ENCODE measurements around the gene ERGIC1. TPM values are rescaled to one million over a fixed set of nuclear protein-coding genes. Genes with fewer than 3 reads are reported as not detected.

ERGIC1 gene
- total RNA-seq, 1 donor from 2014 or later: 131 TPM

DNA sequence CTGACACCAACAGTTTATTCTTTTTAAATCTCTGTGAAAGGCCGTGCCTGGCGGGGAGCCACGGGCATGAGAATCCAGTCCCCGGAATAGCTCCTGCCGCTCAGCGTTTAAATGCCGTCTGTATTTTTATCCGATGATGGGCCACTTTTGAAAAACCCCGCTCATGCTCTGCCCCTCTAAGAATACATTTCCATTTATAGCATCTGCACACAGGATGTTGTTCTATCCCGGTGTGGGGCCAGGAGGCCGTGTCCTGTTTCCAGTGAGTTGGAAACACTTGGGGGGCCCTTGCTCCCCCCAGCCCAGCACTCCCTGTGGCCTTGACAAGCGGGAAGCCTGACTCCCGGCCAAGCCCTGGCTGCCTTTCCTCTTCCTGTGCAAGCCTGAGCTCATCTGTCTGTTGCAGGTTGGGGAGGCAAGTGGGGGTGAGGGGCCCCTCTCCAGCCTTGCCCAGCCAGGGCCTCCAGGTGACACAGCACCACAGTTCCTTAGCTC, 39.0 kb downstream of the ERGIC1 start:
- H3K36me3 Mint-ChIP-seq (ENCODE audit: low read depth, unreplicated experiment): peaks cover 2% of the 10 kb centered on the region
- no peaks in the 10 kb centered on the region for H3K36me3 ChIP-seq (ENCODE audit: insufficient read depth, low read length)
- peak overlapping the region; percentile 95 for H3K27ac ChIP-seq (ENCODE audit: low read depth, low read length)
- no peaks in the 10 kb centered on the region for H4K20me1 ChIP-seq (ENCODE audit: insufficient read depth, low read length)
- no peak overlapping the region for H3K4me3 Mint-ChIP-seq (ENCODE audit: unreplicated experiment)
- peak overlapping the region; percentile 47 for H3K4me2 ChIP-seq (ENCODE audit: low read length)
- no peaks in the 10 kb centered on the region for H3K9me3 Mint-ChIP-seq (ENCODE audit: unreplicated experiment)
- peak overlapping the region; percentile 78 for H3K9ac ChIP-seq (ENCODE audit: low read length)
- H3K27me3 ChIP-seq (ENCODE audit: insufficient read depth, low read length): no peaks in the 10 kb centered on the region
- no peak overlapping the region for H3K27ac Mint-ChIP-seq (ENCODE audit: unreplicated experiment)
- H3K4me3 ChIP-seq (ENCODE audit: insufficient read depth, low read depth, low read length): no peak overlapping the region
- H2AFZ ChIP-seq (ENCODE audit: low read depth, low read length): peak overlapping the region; percentile 19
- DNase-seq (ENCODE audit: low read depth) (peak; percentile 63), FAIRE-seq (no peak)
- H3K9me3 ChIP-seq (ENCODE audit: insufficient read depth, low read depth, low read length): no peaks in the 10 kb centered on the region
- peaks cover 67% of the 10 kb centered on the region for H3K79me2 ChIP-seq (ENCODE audit: insufficient read depth, low read length)
- H3K4me1 ChIP-seq (ENCODE audit: insufficient read depth, low read length): peaks cover 65% of the 10 kb centered on the region
- TF ChIP-seq, protein P1, sequence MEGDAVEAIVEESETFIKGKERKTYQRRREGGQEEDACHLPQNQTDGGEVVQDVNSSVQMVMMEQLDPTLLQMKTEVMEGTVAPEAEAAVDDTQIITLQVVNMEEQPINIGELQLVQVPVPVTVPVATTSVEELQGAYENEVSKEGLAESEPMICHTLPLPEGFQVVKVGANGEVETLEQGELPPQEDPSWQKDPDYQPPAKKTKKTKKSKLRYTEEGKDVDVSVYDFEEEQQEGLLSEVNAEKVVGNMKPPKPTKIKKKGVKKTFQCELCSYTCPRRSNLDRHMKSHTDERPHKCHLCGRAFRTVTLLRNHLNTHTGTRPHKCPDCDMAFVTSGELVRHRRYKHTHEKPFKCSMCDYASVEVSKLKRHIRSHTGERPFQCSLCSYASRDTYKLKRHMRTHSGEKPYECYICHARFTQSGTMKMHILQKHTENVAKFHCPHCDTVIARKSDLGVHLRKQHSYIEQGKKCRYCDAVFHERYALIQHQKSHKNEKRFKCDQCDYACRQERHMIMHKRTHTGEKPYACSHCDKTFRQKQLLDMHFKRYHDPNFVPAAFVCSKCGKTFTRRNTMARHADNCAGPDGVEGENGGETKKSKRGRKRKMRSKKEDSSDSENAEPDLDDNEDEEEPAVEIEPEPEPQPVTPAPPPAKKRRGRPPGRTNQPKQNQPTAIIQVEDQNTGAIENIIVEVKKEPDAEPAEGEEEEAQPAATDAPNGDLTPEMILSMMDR (IDR thresholded peaks at IDR 0.05; ENCODE audit: insufficient read depth, low read depth, low read length): no peak
- no peak for TF ChIP-seq EZH2 (IDR thresholded peaks at IDR 0.05; ENCODE audit: insufficient read depth, low read length)
- no peaks in the 10 kb centered on the region for H3K27me3 Mint-ChIP-seq (ENCODE audit: low read depth, unreplicated experiment)
- H3K4me1 Mint-ChIP-seq (ENCODE audit: low read depth, unreplicated experiment): peaks cover 28% of the 10 kb centered on the region

DNA sequence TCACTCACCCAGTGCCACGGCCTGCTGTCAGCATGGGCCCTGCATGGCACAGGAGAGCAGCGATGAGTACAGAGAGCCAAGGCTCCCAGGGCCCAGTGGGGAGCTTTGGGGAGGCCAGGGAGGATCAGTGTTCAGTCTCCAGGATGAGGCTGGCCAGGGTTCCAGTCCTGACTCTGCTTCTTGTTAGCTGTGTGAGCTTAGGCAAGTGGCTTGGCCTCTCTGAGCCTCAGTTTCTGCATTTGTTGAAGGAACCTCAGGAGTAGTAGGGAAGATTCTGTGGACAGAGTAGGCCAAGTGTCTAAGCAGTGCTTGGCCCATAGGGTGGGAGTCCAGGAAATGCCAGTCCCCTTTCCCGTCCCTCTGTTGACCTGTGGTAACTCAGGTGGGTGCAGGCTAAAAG, 39.5 kb downstream of the ERGIC1 start:
- no peak for TF ChIP-seq EZH2 (IDR thresholded peaks at IDR 0.05; ENCODE audit: insufficient read depth, low read length)
- TF ChIP-seq, protein P1 (IDR thresholded peaks at IDR 0.05; ENCODE audit: insufficient read depth, low read depth, low read length): no peak
- Mint-ChIP-seq H3K36me3 (ENCODE audit: low read depth, unreplicated experiment) (peaks cover 2% of the 10 kb centered on the region), H3K4me1 (ENCODE audit: low read depth, unreplicated experiment) (peaks cover 31% of the 10 kb centered on the region), H3K27me3 (ENCODE audit: low read depth, unreplicated experiment) (no peaks in the 10 kb centered on the region), H3K4me3 (ENCODE audit: unreplicated experiment) (no peak overlapping the region), H3K27ac (ENCODE audit: unreplicated experiment) (no peak overlapping the region), H3K9me3 (ENCODE audit: unreplicated experiment) (no peaks in the 10 kb centered on the region)
- Histone ChIP-seq H3K27me3 (ENCODE audit: insufficient read depth, low read length) (no peaks in the 10 kb centered on the region), H3K9me3 (ENCODE audit: insufficient read depth, low read depth, low read length) (no peaks in the 10 kb centered on the region), H3K9ac (ENCODE audit: low read length) (peak overlapping the region; percentile 78), H3K4me3 (ENCODE audit: insufficient read depth, low read depth, low read length) (no peak overlapping the region), H4K20me1 (ENCODE audit: insufficient read depth, low read length) (no peaks in the 10 kb centered on the region), H3K79me2 (ENCODE audit: insufficient read depth, low read length) (peaks cover 72% of the 10 kb centered on the region), H3K36me3 (ENCODE audit: insufficient read depth, low read length) (no peaks in the 10 kb centered on the region), H2AFZ (ENCODE audit: low read depth, low read length) (peak overlapping the region; percentile 19), H3K27ac (ENCODE audit: low read depth, low read length) (peak overlapping the region; percentile 95), H3K4me1 (ENCODE audit: insufficient read depth, low read length) (peaks cover 65% of the 10 kb centered on the region), H3K4me2 (ENCODE audit: low read length) (peak overlapping the region; percentile 47)
- FAIRE-seq: no peak
- DNase-seq (ENCODE audit: low read depth): no peak

DNA sequence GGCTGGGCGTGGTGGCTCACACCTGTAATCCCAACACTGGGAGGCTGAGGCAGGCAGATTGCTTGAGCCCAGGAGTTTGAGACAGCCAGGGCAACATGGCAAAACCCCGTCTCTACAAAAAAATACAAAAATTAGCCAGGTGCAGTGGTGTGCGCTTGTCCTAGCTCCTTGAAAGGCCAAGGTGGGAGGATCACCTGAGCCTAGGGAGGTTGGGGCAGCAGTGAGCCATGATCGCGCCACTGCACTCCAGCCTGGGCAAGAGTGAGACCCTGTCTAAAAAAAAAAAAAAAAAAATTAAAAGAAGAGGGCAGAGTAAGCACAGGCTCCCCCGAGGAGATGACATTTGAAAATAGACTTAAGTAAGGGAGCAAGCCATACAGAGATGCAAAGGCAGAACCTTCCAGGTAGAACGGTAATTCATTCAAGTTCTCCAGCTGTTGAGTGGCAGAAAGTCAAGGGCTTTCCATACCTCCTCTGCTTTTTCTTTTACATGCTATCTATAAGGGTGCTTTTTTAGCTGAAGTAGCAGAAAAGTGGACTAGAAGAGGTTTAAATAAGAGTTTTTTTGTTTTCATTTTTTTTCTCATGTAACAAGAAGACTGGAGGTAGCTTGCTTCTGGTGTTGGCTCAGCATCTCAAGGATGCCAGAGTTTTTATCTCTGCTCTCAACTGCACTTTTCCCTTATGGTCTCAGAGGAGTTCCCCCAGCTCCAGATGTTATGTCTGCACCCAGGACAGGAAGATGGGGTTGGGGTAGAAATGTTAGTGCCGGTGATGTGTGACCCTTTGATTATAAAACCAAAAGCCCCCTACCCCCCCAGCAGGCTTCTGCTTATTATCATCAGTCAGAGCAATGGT, 40.8 kb downstream of the ERGIC1 start:
- H3K9me3 ChIP-seq (ENCODE audit: insufficient read depth, low read depth, low read length): no peaks in the 10 kb centered on the region
- no peak overlapping the region for H2AFZ ChIP-seq (ENCODE audit: low read depth, low read length)
- Mint-ChIP-seq H3K4me3 (ENCODE audit: unreplicated experiment) (no peak overlapping the region), H3K4me1 (ENCODE audit: low read depth, unreplicated experiment) (peaks cover 44% of the 10 kb centered on the region), H3K27me3 (ENCODE audit: low read depth, unreplicated experiment) (no peaks in the 10 kb centered on the region), H3K27ac (ENCODE audit: unreplicated experiment) (no peak overlapping the region), H3K36me3 (ENCODE audit: low read depth, unreplicated experiment) (peaks cover 2% of the 10 kb centered on the region), H3K9me3 (ENCODE audit: unreplicated experiment) (no peaks in the 10 kb centered on the region)
- no peak for DNase-seq (ENCODE audit: low read depth)
- no peaks in the 10 kb centered on the region for H3K36me3 ChIP-seq (ENCODE audit: insufficient read depth, low read length)
- H4K20me1 ChIP-seq (ENCODE audit: insufficient read depth, low read length): no peaks in the 10 kb centered on the region
- no peak overlapping the region for H3K4me2 ChIP-seq (ENCODE audit: low read length)
- H3K27me3 ChIP-seq (ENCODE audit: insufficient read depth, low read length): no peaks in the 10 kb centered on the region
- H3K79me2 ChIP-seq (ENCODE audit: insufficient read depth, low read length): peaks cover 79% of the 10 kb centered on the region
- no peak for FAIRE-seq
- H3K4me1 ChIP-seq (ENCODE audit: insufficient read depth, low read length): peaks cover 64% of the 10 kb centered on the region
- H3K27ac ChIP-seq (ENCODE audit: low read depth, low read length): no peak overlapping the region
- TF ChIP-seq, protein P1 (IDR thresholded peaks at IDR 0.05; ENCODE audit: insufficient read depth, low read depth, low read length): no peak
- no peak overlapping the region for H3K9ac ChIP-seq (ENCODE audit: low read length)
- no peak overlapping the region for H3K4me3 ChIP-seq (ENCODE audit: insufficient read depth, low read depth, low read length)

Data from astrocyte (in vitro differentiated cells and primary cell).